HL-60 (cell line): ENCODE data around the gene TUBB4A.

Source experiments
- CTCF ChIP-seq: IDR thresholded peaks from one replicate; pipeline ENCODE4 v1.5.1; 2011; ENCODE audit warnings: low read length, control low read depth, inconsistent platforms; ENCODE audit not compliant: insufficient read depth
- POLR2AphosphoS5 ChIP-seq: IDR thresholded peaks from 2 replicates; pipeline ENCODE4 v1.6.1; 2012; ENCODE audit warnings: low read depth
- SPI1 ChIP-seq: IDR thresholded peaks from 2 replicates; pipeline ENCODE4 v1.6.1; 2012; ENCODE audit warnings: low read depth, mild to moderate bottlenecking, borderline replicate concordance
- TF ChIP-seq, protein P1 (sequence below): IDR thresholded peaks from 2 replicates; pipeline ENCODE4 v1.6.1; 2012; ENCODE audit warnings: low read depth; ENCODE audit not compliant: insufficient replicate concordance

DNA sequence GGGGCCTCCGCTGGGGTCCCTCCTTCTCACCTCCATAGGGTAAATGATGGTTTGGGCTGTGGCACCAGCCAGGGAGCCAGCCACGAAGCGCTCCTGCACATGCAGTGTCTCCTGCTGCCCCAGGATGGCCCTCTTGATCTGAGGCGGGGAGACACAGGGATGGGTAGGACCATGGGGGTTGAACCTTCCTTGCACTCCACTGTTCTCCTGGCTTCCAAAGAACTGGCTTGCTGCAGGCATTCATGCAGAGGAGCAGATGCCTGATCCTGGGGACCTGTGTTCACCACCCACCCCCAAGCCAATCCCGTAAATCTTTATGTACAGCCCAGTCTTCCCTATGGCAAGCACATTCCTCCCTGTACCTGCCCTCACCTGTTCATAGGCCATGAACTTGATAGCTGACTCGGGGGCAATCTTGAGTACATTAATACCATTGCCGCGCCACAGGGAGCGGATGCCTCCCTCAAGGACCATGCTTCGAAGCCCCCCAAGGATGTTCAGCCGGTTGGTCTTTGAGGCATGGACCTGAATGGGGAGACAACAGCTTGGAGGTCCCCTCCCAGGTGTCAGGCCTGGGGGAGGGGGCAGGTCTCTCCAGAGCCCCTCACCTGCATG, 48.1 kb downstream of the TUBB4A start:
- no peak for TF ChIP-seq CTCF
- TF ChIP-seq, protein P1, sequence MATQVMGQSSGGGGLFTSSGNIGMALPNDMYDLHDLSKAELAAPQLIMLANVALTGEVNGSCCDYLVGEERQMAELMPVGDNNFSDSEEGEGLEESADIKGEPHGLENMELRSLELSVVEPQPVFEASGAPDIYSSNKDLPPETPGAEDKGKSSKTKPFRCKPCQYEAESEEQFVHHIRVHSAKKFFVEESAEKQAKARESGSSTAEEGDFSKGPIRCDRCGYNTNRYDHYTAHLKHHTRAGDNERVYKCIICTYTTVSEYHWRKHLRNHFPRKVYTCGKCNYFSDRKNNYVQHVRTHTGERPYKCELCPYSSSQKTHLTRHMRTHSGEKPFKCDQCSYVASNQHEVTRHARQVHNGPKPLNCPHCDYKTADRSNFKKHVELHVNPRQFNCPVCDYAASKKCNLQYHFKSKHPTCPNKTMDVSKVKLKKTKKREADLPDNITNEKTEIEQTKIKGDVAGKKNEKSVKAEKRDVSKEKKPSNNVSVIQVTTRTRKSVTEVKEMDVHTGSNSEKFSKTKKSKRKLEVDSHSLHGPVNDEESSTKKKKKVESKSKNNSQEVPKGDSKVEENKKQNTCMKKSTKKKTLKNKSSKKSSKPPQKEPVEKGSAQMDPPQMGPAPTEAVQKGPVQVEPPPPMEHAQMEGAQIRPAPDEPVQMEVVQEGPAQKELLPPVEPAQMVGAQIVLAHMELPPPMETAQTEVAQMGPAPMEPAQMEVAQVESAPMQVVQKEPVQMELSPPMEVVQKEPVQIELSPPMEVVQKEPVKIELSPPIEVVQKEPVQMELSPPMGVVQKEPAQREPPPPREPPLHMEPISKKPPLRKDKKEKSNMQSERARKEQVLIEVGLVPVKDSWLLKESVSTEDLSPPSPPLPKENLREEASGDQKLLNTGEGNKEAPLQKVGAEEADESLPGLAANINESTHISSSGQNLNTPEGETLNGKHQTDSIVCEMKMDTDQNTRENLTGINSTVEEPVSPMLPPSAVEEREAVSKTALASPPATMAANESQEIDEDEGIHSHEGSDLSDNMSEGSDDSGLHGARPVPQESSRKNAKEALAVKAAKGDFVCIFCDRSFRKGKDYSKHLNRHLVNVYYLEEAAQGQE, result no peak
- no peak for TF ChIP-seq POLR2AphosphoS5
- TF ChIP-seq SPI1, result no peak
